Endometrium (tissue), 2 donors: ENCODE results near the gene KMT2B.
"Not testable (repeated sequence)": the region's sequence is repeated elsewhere in the genome, so short reads cannot be mapped to it uniquely, and the experiment has no call there.

Source experiments
- FAIRE-seq: peaks from 2 replicates; lab custom pipeline; 2012; peaks lifted over from hg19 to GRCh38; lab: Jason Lieb, UNC
- donor health status: control.
- donor health status: control.

The KMT2B gene

DNA sequence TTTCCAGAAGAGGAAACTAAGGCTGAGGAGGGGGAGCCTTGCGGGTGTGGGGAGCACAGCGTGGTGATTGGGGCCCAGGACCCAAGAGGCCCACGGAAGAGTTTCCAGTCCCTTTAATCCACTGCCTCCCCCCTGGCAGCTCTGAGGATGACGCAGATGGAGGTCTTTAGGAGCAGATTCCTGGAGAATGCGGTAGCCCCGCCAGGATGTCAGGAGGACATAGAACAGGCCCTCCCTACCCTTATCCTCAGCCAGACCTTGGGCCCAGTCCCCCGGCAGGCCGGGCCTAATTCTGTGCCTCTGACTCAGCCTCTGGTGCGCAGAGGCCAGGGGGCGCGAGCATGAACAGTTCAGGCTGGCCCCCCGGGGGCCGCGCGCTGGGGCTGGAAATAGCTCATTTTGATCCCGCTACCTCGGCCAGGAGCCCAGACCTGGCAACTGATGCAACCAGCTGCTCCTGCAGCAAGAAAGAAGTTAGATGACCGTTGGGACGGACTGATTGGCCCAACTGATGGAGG lies 39.5 kb downstream of the KMT2B start:
- FAIRE-seq: no peak

DNA sequence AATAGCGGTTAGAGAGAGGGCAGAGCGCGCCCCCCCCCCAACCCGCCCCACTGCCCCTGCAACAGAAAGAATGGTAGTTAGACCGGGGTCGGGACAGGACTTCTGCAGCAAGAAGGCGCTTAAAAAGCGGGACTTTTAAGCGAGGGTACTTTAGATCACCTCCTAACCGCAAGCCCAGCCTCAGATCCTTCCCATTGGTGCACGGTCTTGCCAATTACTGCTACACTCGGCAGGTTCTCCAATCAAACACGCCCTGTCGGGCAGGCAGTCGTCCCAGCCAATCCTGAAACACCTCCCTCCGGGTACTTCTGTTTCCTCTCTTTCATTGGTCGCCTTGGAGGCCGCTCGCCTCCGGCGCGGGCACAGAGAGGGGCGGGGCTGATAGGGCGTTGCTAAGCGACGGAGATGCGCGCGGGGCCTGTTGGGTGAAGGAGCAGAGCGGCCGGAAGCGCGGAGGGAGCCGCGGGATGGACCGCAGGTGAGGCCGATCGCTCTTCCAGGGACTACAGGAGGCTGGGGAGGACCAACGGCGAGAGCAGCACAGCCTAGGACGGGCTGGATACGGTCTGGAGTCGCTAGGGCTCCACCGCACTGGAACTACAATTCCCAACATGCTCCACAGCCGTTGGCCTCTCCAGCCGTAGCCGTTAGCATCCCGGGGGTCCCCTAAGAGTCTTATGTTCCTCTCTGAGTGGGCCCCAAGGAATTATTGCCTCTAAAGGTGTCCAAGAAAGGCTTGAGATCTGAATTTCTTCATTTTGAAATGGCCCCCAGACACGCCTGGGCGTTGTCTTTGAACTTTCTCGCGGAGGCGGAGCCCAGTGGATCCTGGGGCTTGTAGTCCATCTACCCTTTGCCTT lies 40.2 kb downstream of the KMT2B start, which contains the start of gene PROSER3:
TSS of gene PROSER3 (plus strand) at position 428 of the 860 bp plus-strand sequence. CDS start at position 468, 40 bp downstream.
- FAIRE-seq: peak; percentile 99

DNA sequence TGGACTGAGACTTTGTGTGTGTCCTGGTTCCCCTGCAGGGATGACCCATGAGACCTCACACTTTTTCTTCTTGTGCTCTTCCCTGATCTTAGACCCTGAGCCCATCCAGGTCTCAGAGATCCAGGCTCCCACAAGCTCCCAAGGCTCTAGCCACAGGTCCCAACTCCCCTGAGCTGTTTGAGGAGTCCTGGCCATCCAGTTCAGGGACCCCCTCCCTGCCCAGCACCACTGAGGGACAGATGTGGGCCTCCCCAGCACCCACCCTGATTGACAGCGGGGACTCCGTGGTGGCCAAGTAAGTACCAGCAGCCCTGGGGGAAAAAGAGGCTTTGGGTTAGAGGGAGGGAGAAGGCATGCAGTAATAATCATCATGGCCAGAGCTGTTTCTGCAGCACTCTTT lies 41.9 kb downstream of the KMT2B start:
- no peak for FAIRE-seq

DNA sequence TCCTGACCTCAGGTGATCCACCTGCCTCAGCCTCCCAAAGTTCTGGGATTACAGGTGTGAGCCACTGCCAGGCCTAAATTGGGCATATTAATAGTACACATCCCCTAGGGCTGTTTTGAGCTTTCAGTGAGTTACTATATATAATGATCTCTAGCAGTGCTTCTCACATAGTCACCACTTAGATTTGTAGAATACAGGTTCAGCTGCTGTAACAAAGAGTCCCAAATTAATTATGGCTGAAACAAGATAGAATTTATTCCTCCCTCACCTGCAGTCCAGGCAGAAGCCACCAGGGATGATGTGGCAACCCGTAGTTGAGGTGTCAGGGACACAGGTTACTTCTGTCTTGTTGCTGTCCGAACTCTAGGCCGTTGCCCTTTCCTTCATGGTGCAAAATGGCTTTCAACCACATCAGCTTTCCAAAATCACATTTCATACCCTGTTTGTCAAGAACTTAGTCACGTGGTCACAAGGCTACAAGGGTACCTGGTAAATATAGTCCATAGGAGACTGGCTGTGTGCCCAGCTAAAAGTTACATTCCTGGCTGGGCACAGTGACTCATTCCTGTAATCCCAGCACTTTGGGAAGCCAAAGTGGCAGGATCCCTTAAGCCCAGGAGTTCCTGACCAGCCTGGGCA lies 43.0 kb downstream of the KMT2B start:
- no peak for FAIRE-seq

DNA sequence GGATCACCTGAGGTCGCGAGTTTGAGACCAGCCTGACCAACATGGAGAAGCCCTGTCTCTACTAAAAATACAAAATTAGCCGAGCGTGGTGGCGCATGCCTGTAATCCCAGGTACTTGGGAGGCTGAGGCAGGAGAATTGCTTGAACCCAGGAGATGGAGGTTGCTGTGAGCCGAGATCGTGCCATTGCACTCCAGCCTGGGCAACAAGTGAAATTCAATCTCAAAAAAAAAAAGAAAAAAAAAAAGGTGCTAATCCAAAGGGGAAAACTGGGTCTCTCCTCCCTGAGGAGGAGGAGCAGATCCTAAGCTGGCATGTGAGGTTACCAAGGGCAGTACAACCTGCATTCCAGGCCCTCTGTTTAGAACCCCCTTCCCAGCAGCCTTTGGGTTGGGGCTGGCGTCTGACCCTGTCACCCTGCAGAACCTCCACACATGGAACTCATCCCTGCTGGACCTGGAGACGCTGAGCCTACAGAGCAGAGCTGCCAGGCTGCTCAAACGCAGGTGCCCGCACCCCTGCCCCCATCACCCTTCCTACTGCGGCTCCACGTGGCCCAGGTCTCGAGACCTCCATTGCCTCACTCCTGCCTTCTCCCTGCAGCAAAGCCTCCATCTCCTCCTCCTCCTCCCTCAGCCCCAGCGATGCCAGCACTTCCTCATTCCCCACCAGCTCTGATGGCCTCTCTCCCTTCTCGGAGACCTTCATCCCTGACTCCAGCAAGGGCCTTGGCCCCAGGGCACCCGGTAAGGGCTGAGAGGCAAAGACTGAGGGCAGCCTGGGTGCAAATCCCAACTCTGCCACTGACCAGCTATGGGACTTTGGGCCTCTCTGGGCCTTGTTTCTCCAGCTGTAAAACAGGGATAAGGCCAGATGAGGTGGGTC lies 46.9 kb downstream of the KMT2B start:
- FAIRE-seq: no peak

DNA sequence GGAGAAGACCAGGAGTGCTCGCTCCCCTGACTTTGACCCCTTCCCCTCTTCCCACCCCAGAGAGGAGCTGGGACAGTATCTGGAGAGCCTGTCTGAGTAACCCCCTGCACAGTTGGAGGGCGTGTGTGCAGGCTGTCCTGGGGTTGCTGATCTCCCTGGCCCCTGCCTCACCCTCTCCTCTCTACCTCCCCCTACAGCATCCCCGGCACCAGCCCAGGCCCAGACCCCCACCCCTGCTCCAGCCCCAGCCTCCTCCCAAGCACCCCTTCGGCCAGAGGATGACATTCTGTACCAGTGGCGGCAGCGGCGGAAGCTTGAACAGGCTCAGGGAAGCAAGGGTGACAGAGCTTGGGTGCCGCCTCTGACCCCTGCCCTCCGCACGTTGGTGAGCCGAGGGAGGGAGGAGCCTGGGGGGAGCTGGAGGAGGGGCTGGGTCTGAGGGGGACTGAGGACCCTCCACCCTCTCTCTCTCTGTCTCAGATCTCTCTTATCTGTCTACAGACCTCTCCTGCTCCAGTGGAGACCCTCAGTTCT lies 48.8 kb downstream of the KMT2B start:
- FAIRE-seq: no peak

DNA sequence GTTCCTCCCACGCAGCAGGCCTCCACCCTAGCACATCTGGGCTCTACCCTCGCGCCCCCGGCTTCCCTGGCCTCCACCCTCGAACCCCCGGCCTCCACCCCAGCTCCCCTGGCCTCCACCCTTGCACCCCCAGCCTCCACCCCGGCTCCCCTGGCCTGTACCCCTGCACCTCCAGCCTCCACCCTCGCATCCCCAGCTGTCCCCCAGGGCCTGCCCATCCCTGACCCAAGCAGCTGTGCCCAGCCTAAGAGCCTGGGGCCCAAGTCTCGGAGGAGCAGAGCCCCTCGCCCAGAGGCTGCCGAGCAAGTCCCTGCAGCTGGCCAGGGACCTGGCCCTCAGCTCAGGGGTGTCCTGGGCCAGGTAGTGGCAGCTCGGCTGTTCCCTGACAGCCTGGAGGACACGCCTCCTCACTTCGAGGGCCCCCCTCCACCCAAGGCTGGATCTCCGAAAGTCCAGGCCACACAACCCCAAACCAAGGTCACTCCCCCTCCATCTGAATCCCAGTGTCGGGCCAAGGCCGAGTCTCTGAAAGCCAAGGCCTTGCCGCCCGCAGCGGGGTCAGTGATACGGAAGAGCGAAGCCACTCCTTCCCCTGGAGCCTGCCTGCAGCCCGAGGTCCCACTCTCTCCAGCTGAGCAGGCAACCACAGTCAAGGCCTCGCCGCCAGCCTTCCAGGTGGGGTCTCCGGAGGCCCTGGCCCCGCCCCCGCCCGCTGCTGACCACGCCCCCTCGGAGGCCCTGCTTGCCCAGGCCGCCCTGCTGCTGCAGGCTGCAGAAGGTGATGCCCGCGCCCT lies 49.7 kb downstream of the KMT2B start:
- FAIRE-seq: no peak

DNA sequence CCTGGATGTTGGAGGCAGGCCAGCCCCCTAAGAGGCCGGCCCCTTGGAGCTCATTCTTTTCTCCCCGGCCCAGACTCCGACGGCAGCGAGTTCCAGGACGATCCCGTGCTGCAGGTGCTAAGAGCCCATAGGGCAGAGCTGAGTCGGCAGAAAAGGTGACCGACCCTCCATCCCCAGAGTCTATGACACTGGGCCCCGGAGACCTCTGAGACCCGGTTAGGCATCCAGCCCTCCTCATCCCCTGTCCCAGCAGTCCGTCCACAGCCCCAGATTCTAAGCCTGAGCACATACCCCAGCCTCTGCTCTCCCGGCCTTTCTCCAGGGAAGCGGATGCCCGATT lies 50.2 kb downstream of the KMT2B start:
- FAIRE-seq: no peak

DNA sequence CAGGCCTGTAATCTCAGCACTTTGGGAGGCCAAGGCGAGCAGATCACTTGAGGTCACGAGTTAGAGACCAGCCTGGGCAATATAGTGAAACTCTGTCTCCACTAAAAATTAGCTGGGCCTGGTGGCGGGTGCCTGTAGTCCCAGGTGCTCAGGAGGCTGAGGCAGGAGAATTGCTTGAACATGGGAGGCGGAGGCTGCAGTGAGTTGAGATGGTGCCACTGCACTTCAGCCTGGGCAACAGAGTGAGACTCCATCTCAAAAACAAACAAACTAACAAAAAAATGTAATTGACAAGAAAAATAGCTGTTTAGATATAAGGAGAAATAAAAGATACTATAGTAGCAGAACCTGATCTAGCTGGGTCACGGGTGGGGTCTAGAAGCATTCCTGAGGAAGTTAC lies 54.6 kb downstream of the KMT2B start:
- not testable (repeated sequence) for FAIRE-seq

DNA sequence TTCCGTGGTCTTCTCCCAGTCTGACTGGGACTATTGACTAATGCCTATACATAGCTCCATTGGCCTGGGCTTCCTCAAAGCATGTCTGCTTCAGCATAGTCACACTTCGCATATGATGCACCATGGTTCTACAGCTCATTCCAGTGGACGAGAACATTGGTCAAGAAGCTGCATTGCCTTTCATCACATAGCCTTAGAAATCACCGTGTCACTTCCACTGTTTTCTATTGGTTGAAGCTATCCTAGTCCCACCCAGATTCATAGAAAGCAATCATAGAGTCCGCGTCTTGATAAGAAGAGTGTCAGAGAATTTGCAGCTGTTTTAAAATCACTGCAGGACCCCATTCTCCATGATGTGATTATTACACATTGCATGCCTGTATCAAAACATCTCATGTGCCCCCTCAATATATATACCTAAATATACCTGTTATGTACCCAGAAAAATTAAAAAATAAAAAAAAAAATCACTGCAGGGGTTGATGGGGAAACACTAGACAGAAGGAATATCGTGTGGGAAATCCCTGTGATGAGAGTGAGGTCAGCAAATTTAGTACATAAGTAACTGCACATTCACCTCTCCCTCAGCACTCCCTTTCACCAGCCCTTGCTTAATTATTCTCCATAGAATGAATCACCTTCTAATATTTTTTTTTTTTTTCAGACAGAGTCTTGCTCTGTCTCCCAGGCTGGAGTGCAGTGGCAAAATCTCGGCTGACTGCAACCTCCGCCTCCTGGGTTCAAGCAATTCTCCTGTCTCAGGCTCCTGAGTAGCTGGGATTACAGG lies 55.4 kb downstream of the KMT2B start:
- FAIRE-seq: no peak

DNA sequence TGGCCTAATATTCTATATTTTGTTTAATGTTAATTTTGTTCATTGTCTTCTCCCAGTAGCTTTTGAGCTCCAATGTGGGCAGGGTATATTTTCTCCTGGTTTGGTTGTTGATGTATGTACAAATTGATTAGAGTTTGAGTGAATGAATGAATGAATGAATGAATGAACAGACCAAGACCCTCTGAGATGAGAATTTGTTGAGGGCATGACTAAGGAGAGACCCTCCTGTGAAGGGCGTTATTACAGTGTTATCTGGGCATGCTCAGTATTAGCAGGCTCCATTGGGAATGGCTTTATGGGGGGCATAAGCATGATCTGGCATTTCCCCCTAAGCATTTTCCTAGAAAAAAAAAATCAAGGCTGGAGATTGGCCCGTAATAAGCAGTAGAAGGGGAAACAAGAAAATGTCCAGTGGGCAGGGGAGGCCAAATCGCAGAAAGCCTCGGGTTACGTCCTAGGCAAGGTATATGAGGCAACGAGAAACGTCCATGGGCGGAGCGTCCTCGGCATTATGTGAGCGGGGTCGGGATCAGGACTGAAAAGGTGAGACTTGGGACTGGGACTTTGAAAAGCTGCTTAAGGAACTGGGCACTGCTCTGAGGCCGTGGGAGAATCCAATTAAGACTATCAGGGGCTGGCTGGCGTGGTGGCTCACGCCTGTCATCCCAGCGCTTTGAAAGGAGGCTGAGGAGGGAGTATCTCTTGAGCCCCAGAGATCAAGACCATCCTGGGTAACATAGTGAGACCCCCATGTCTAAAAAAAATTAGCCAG lies 56.7 kb downstream of the KMT2B start:
- no peak for FAIRE-seq

DNA sequence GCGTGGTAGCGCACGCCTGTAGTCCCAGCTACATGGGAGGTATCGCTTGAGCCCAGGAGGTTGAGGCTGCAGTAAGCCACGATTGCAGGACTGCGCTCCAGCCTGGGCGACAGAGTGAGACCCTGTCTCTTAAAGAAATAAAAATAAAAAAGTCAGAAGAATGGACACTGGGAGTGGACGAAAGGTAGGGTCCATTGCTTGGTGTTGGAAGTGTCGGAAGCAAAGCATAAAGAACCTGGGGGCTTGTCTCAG lies 57.2 kb downstream of the KMT2B start:
- FAIRE-seq: no peak

DNA sequence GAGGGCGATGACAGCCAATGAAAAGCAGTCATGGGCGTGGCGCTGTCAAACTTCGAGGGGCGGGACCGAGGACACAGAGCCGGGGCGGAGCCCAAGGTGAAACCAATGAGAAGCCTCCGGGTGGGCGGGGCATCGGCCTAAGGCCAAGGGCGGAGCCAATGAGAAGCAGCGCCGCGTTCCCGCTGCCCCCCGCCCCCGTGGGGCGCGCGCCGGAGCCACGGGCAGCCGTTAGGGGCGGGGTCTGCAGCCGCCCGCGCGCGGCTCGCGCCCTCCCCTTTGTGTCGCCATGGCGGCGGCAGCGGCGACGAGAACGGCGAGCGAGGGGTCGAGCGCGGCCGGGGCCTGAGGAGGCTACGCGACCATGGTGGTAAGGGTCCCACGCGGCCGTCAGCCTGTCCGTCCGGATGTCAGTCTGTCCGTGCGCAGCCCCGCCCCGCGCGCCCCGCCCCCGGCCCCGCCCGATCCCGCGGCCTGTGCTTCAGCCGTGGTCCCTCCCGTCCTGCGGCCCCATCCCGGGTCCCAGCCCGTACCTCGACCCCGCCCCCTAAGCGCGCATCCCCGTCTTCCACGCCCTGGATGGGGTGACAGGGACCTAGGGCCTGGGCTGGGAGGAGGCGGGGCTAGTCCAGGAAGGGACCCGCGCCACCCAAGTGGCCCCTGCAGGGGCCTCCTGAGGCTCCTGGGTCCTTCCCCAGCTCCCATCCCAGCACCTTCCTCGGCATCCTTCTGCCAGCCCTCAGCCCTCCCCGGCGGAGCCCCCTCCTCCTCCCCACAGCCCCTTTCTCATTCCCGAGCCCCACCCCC lies 57.7 kb downstream of the KMT2B start, which contains the start of gene ARHGAP33:
TSS of gene ARHGAP33 (plus strand) at position 267 of the 804 bp plus-strand sequence. CDS start at position 362, 95 bp downstream.
- FAIRE-seq: peak; percentile 83

DNA sequence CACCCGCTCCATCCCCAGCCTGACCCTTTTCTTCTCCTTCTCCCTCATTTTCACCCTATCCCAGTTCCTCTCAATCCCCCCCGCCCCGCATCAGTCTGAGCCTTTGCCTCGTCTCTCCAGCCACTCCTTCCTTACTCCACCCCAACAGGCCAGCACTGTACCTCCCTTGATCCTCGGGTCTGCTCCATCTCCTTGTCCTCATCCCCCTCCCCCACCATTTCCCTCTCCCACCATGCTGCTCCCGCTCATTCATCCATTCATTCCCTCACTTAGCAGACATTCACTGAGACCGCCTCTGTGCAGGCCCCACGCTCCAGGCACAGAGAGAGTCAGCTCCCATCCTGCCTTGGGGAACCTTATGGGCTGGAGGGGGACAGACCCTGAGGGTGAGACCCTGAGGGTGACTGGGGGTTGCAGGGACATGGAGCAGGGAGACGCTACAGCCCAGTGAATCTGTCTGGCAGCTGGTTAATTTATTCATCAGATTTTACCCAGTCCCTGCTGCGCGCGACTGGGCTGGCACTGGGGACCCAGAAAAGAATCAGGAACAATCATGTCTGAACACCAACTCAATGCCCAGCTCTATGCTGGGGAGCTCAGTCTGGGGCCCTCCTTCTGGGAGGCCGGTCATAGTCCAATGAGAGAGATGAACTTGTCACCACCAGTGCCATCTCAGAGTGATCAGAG lies 58.4 kb downstream of the KMT2B start:
- no peak for FAIRE-seq

DNA sequence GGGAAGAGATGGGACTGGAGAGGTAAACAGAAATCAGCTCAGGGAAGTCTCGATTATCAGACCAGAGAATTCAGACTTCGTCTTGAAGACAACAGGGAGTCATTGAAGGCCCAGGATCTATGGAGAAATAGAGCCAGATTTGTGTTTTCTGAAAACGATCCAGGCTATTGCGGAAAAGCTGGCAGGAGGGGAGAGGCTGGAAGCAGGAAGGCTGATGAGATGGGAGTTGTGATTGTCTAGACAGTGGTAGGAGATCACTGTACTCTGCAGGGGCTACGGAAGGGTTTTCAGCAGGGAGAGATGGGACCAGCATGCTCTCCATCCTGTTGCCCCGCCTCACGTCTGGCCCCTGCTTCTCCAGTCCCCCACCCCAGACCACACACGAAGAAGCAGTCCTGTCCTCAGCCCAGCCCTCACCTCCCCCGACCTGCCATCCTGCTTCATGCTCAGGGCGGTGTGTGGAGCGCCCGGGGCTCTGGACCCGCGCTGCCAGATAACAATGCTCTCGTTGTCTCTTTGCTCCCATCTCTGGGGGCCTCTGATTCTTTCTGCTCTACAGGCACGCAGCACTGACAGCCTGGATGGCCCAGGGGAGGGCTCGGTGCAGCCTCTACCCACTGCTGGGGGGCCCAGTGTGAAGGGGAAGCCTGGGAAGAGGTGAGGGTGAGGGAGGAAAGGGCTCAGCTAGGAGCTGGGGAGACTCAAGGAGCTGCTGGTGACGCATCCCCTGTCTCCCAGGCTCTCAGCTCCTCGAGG lies 59.5 kb downstream of the KMT2B start:
- no peak for FAIRE-seq

DNA sequence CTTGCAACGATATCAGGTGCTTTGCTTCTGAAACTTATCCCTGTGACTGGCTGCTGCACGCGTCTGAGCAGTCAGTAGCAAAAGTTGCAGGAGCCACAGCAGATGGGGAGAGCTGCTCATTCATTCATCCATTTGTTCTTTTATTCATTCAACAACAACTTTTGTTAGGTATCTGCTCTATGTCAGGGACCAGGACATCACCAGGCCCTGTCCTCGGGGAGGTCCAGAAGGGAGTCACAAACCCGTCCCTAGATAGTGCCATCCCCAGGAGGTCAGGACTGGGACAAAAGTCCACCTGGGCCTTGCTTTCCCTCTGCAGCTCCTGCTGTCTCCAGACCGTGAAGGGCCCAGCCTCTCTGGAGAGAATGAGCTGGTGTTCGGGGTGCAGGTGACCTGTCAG lies 60.2 kb downstream of the KMT2B start:
- FAIRE-seq: no peak

DNA sequence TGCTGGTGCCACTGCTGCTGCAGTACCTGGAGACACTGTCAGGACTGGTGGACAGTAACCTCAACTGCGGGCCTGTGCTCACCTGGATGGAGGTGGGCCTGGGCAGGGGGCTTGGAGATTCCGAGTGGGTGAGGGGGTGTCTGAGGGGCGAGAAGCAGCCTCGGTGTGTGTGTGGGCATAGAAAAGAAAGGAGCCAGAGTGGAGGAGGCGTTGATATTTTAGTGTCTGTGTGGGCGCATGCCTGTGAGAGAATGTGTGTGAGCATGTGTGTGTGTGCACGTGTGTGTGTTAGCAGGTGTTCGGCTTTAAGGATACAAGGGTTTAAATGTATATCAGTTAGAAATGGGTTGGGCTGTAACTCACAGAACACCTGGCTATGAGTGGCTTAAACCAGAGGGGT lies 61.2 kb downstream of the KMT2B start:
- no peak for FAIRE-seq

DNA sequence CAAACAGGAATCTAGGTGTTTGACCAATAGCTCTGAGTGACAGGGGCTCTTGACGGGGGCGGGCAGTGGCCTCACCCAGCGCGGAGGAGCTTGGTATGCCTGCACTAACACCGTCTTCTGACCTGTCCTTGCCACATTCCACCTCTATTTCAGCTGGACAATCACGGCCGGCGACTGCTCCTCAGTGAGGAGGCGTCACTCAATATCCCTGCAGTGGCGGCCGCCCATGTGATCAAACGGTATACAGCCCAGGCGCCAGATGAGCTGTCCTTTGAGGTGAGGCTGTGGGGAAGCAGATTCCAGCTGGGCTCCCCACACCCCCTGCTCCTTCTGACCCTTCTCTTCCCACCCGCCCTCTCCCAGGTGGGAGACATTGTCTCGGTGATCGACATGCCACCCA lies 62.3 kb downstream of the KMT2B start:
- FAIRE-seq: no peak
